CD4-positive, alpha-beta T cell treated with Interleukin-12 subunit alpha and Interleukin-12 subunit beta, for 1 hour (primary cell): Measurements from ENCODE around the gene PTPRT.

Source experiments
- DNase-seq: peaks from one replicate; pipeline ENCODE4 v3.0.0-alpha.2; 2020

The PTPRT gene

GRCh38 chr20:43016257-43016656 is 173.4 kb downstream of the PTPRT start:
- DNase-seq: no peak

GRCh38 chr20:43015566-43015965 is 174.1 kb downstream of the PTPRT start:
- no peak for DNase-seq

GRCh38 chr20:43014206-43014605 is 175.5 kb downstream of the PTPRT start:
- no peak for DNase-seq

DNA sequence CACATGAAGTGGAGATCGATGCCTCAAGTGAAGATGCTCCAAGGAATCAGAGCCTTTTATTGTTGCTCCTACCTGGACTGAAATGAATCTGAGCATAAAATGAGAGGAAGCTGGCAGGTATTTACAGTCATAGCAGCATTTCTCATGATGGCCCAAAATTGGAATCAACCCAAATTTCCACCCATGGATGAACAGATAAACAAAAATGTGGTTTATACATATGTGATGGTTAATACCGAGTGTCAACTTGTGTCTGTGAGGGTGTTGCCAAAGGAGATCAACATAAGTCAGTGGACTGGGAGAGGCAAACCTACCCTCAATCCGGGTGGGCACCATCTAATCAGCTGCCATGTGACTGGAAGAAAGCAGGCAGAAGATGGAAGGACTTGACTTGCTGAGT is 178.2 kb downstream of the PTPRT start:
- DNase-seq: no peak

DNA sequence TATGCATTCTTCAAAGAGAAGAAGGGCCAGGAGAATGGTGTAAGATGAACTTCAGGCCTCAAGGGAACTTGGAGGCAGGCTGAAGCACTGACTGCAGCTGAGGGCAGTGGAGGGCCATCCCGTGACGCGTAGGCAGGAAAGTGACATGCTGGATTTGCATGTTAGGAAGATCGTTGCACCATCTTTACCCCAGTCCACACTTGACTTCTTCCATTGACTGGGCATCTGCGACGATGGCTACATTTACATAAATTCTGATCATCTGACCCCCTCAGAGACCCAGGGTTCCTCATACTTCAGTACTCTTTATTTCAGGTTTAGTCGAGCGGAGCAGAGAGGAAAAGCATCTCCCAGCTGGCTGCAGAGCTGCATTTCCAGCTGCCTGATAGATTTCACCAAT is 180.2 kb downstream of the PTPRT start:
- no peak for DNase-seq

- DNase-seq: no peak
Observed at GRCh38 chr20:43007525-43007924, 182.2 kb downstream of the PTPRT start.

- no peak for DNase-seq
Observed at GRCh38 chr20:43006651-43007375, 182.9 kb downstream of the PTPRT start.

DNA sequence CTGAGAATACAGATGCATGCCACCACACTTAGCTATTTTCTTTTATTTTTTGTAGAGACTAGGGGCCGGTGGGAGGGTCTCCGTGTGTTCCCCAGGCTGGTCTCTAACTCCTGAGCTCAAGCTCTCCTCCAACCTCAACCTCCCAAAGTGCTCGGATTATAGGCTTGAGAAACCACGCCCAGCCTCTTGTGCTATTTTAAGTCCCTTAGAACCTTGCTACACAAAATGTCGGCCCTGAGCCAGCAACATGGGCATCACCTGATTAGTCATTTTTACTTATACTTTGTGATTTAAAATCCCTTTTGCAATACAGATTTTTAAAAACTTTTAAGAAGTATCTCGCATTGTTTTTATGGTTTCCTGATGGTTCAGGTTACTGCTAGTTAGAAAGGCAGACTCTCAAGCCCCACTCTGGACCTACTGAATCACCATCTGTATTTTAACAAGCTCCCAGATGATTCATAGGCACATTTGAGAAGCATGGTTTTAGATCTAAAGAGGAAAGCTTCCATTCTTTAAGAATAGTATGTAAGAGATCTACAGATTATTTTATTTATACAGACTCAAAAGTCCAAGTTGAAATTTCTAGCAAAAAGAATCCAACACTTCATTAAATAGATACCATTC is 186.3 kb downstream of the PTPRT start:
- no peak for DNase-seq

DNA sequence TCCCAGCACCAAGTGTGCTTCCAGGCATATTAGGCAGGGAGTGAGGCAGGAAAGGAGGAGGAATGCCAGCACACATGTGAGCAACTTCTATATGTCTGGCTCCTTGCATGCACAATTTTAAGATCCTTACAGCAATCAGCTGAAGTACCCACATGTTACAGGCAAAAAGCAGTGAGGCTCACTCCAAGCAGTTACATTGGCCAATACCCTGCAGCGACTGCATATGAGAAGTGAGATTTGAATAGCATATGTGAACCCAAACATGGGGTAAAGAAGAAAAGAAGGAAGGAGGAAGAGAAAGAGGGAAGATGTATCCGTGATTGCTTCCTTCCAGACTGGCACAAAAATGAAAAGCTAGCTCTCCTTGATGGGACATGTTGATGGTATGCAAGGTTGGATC is 193.6 kb downstream of the PTPRT start:
- no peak for DNase-seq

GRCh38 chr20:42988319-42988718 is 201.4 kb downstream of the PTPRT start:
- DNase-seq: no peak

DNA sequence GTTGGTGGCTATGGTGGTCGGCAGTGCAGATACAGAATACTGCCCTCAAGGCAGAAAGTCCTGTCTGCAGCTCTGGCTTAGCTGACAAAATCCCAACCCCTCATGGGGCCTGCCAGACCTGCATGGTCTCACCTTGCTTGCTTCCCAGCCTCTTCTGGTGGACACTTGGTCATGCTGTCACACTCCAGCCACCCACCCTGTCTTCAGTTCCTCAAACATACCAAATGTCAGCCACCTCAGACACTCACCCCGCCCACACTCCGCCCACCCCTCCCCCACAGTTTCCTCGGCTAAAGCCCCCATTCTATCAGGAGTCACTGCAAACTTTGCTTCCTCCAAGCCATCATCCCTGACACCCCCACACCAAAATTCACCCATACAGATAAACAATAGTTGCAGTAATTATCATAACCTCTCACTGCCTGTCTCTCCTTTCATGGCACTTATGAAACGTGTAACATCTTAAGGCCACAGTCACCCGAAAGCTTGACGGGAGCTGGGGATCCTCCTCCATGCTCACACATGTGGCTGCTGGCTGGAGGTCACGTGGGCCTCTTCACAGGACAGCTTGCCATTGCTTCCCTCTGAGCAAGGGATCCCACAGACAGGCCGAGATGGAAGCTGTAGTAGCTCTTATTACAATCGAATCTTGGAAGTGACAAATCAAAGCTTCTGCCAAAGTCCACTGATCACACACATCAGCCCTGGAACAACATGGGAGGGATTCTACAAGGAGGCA is 202.2 kb downstream of the PTPRT start:
- DNase-seq: no peak

GRCh38 chr20:42986143-42986773 is 203.4 kb downstream of the PTPRT start:
- DNase-seq: no peak

DNA sequence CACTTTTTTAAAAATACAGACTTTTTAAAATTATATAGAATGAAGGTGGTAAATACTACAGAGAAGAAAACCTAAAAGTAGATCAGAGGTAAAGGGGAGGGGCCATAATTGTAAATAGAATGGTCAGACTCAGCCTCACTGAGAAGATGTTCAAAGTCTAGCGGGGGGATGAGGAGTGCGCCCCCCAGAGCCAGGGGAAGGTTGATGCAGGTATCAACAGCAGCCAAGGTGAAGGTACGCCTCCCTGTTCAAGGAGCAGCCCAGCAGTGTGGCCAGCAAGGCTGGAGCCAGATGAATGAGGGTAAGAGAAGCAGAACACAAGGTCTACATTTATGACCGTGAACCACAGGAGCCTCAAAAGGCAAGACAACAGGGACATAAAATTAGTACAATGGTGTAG is 204.1 kb downstream of the PTPRT start:
- DNase-seq: no peak

DNA sequence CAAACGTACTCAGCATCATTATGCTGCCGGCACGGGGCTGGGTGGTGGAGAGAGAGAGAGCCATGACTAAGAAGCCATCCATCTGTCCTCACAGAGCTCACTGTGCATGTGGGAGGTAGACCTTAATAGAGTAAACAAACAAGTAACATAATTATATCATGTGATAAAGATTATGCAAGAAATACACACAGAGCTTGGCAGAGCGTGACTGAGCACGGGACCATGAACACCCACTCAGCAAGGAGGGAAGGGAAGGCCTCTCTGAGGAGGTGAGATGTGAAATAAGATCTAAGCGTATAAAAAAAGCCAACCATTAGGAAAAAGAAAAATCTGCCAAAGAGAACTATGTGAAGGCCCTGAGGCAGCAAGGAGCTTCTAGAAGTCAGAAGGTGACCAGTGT is 207.5 kb downstream of the PTPRT start:
- no peak for DNase-seq

GRCh38 chr20:42981253-42981652 is 208.5 kb downstream of the PTPRT start:
- no peak for DNase-seq

- DNase-seq: no peak
Observed at GRCh38 chr20:42979720-42980119, 210.0 kb downstream of the PTPRT start.

- no peak for DNase-seq
Observed at GRCh38 chr20:42978184-42978974, 211.3 kb downstream of the PTPRT start.

DNA sequence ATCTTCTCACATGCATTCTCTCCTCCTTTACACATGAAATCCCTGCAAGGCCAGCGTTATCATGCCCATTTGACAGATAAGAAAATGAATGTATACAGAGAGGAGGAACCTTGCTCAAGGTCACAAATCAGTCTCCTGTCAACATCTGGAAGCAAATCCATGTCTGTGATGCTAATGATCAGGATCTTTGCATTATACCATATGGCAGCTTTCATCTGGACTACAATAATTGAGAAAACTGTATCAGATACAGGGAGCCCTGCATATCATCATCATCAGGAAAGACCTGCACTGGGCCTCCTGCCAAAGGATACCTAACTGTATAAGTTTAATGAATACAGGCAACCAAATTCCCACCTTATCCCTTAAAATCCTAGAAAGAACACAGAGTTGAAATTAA is 213.7 kb downstream of the PTPRT start:
- DNase-seq: no peak

- no peak for DNase-seq
Observed at GRCh38 chr20:42974347-42974746, 215.4 kb downstream of the PTPRT start.

- no peak for DNase-seq
Observed at GRCh38 chr20:42972591-42972990, 217.1 kb downstream of the PTPRT start.

GRCh38 chr20:42968746-42969145 is 221.0 kb downstream of the PTPRT start:
- DNase-seq: no peak

GRCh38 chr20:42963796-42964195 is 225.9 kb downstream of the PTPRT start:
- no peak for DNase-seq

- DNase-seq: no peak
Observed at GRCh38 chr20:42961771-42962170, 227.9 kb downstream of the PTPRT start.
